Right ventricle myocardium superior (tissue), 1 donor: Measurements from ENCODE around the gene RAB22A. TPM values are rescaled to one million over a fixed set of nuclear protein-coding genes. Genes with fewer than 3 reads are reported as not detected.

Source experiments
- ATAC-seq: fragments of 200-7000 bp; cut with Tn5 transposase; one replicate; pipeline ENCODE4 v1.9.1; 2020; ENCODE audit warnings: mild to moderate bottlenecking; ENCODE audit not compliant: poor library complexity
- DNase-seq: peaks from one replicate; pipeline ENCODE4 v3.0.0-alpha.2; 2020
- intact Hi-C: fragments of 100-400 bp; cut with DNase I; formaldehyde crosslinking; loops from one replicate; pipeline ENCODE4 v1.11.2; 2022
- long read RNA-seq: library from polyadenylated mRNA; unstranded; transcript quantifications from one replicate; pipeline ENCODE4 v2.0.0, GENCODE V29; 2021
- total RNA-seq: library from RNA; stranded (reverse); fragmentation: NEBNext Ultra II Directional; extraction: Animal tissue kit (Norgen Biotek cat#: 25700); gene quantifications from one replicate; pipeline ENCODE4 v1.2.1, GENCODE V29; 2021
- donor health status: DM: no; HTN: yes; CAD: no; lungs with severe emphysema.

Gene RAB22A
- 5.8 TPM for total RNA-seq
- long read RNA-seq, full-length matches to known transcripts, result 39 of 45 reads
- long read RNA-seq, partial matches to known transcripts, result 0 of 45 reads
- long read RNA-seq, other reads (novel, unspliced or antisense), result 6 of 45 reads

GRCh38 chr20:58309591-58310290 lies at the start of gene RAB22A:
RAB22A (plus strand) TSS chr20:58309715; CDS start chr20:58309977, 262 bp downstream.
- DNase-seq (peak; percentile 90), ATAC-seq (peak; percentile 94)
- intact Hi-C loops, result loop anchor here (10.0 kb wide), 1 partner anchor 75 kb away; the partner anchor contains the start of gene VAPB

- intact Hi-C loops, result no loop called here
- DNase-seq, result no peak
- ATAC-seq, result no peak
These were observed 49.5 kb upstream of the RAB22A start for GRCh38 chr20:58260006-58260405.

- DNase-seq (no peak), ATAC-seq (no peak)
- intact Hi-C loops, result no loop called here
These were observed 47.9 kb upstream of the RAB22A start for GRCh38 chr20:58261660-58262059.

- ATAC-seq, result no peak
- intact Hi-C loops, result no loop called here
- no peak for DNase-seq
These were observed 45.2 kb upstream of the RAB22A start for GRCh38 chr20:58264271-58264670.

GRCh38 chr20:58267389-58268215 lies 41.9 kb upstream of the RAB22A start:
- DNase-seq, result no peak
- intact Hi-C loops, result no loop called here
- no peak for ATAC-seq

GRCh38 chr20:58268421-58268821 lies 41.1 kb upstream of the RAB22A start:
- intact Hi-C loops, result no loop called here
- no peak for ATAC-seq
- no peak for DNase-seq

- intact Hi-C loops, result no loop called here
- ATAC-seq, result no peak
- no peak for DNase-seq
These were observed 40.4 kb upstream of the RAB22A start for GRCh38 chr20:58268936-58269619.

GRCh38 chr20:58271606-58272351 lies 37.7 kb upstream of the RAB22A start:
- ATAC-seq (no peak), DNase-seq (no peak)
- intact Hi-C loops, result no loop called here

- DNase-seq, result no peak
These were observed 35.1 kb upstream of the RAB22A start for GRCh38 chr20:58274384-58274783.

GRCh38 chr20:58277107-58277506 lies 32.4 kb upstream of the RAB22A start:
- intact Hi-C loops, result no loop called here
- no peak for DNase-seq
- no peak for ATAC-seq

More at GRCh38 chr20:58274384-58274783, 35.1 kb upstream of the RAB22A start:
- intact Hi-C loops, result no loop called here
- ATAC-seq, result no peak

GRCh38 chr20:58277578-58278472 lies 31.7 kb upstream of the RAB22A start:
- intact Hi-C loops, result no loop called here
- DNase-seq, result no peak
- ATAC-seq, result no peak

GRCh38 chr20:58286729-58287128 lies 22.8 kb upstream of the RAB22A start:
- intact Hi-C loops, result no loop called here
- no peak for DNase-seq
- no peak for ATAC-seq

- no peak for ATAC-seq
- intact Hi-C loops, result no loop called here
- no peak for DNase-seq
These were observed 21.9 kb upstream of the RAB22A start for GRCh38 chr20:58287638-58288037.

GRCh38 chr20:58289143-58289542 lies 20.4 kb upstream of the RAB22A start:
- ATAC-seq, result no peak
- intact Hi-C loops, result no loop called here
- DNase-seq, result no peak

- DNase-seq (peak; percentile 47), ATAC-seq (peak; percentile 73)
These were observed 16.1 kb upstream of the RAB22A start for GRCh38 chr20:58293453-58293852.

GRCh38 chr20:58294497-58295455 lies 14.7 kb upstream of the RAB22A start:
- ATAC-seq, result no peak
- no peak for DNase-seq
- intact Hi-C loops, result no loop called here

More at GRCh38 chr20:58293453-58293852, 16.1 kb upstream of the RAB22A start:
- intact Hi-C loops, result no loop called here
